Glutamatergic neuron (in vitro differentiated cells): Measurements from ENCODE around the gene ZNF76. TPM values are rescaled to one million over a fixed set of nuclear protein-coding genes. Genes with fewer than 3 reads are reported as not detected.

Experiments
- DNase-seq: peaks from one replicate; pipeline ENCODE4 v3.0.0; 2022
- H3K27ac Mint-ChIP-seq: one replicate; pipeline ENCODE4 v1.8.0; 2020; ENCODE audit warnings: mild to moderate bottlenecking, mixed read lengths, inconsistent platforms; ENCODE audit not compliant: unreplicated experiment
- H3K27me3 Mint-ChIP-seq: one replicate; pipeline ENCODE4 v1.8.0; 2020; ENCODE audit warnings: mild to moderate bottlenecking, moderate library complexity, mixed read lengths, inconsistent platforms; ENCODE audit not compliant: unreplicated experiment
- H3K36me3 Mint-ChIP-seq: one replicate; pipeline ENCODE4 v1.8.0; 2020; ENCODE audit warnings: mild to moderate bottlenecking, mixed read lengths, inconsistent platforms; ENCODE audit not compliant: unreplicated experiment
- H3K4me1 Mint-ChIP-seq: one replicate; pipeline ENCODE4 v1.8.0; 2020; ENCODE audit warnings: mild to moderate bottlenecking, low read depth, mixed read lengths, inconsistent platforms; ENCODE audit not compliant: unreplicated experiment
- H3K4me3 Mint-ChIP-seq: one replicate; pipeline ENCODE4 v1.8.0; 2020; ENCODE audit warnings: mild to moderate bottlenecking, mixed read lengths, inconsistent platforms; ENCODE audit not compliant: unreplicated experiment
- H3K9me3 Mint-ChIP-seq: one replicate; pipeline ENCODE4 v1.8.0; 2020; ENCODE audit warnings: mild to moderate bottlenecking, moderate library complexity, mixed read lengths, inconsistent platforms; ENCODE audit not compliant: unreplicated experiment
- CTCF ChIP-seq: fragments of 200-600 bp; sonication (generic); IDR thresholded peaks from one replicate; pipeline ENCODE4 v1.5.0; 2021; ENCODE audit not compliant: partially characterized antibody, unreplicated experiment
- total RNA-seq: library from RNA; stranded (reverse); fragmentation: NEBNext Ultra II Directional; extraction: Animal tissue kit (Norgen Biotek cat#: 25700); gene quantifications from one replicate; pipeline ENCODE4 v1.2.1, GENCODE V29; 2021; ENCODE audit not compliant: unreplicated experiment

ZNF76 gene
- total RNA-seq, 1 donor from 2014 or later = 38.3 TPM

GRCh38 chr6:35293681-35294080 lies 34.1 kb downstream of the ZNF76 start:
- no peak for TF ChIP-seq CTCF
- Mint-ChIP-seq H3K4me1 (peaks cover 6% of the 10 kb centered on the region), H3K27me3 (peaks cover 2% of the 10 kb centered on the region), H3K9me3 (no peaks in the 10 kb centered on the region), H3K36me3 (no peaks in the 10 kb centered on the region), H3K4me3 (no peak overlapping the region), H3K27ac (no peak overlapping the region)
- DNase-seq = no peak

GRCh38 chr6:35294308-35294945 lies 34.9 kb downstream of the ZNF76 start:
- no peaks in the 10 kb centered on the region for H3K9me3 Mint-ChIP-seq
- H3K4me1 Mint-ChIP-seq = peaks cover 6% of the 10 kb centered on the region
- DNase-seq = peak; percentile 44

GRCh38 chr6:35295036-35295435 lies 35.5 kb downstream of the ZNF76 start:
- Mint-ChIP-seq H3K4me3 (no peak overlapping the region), H3K9me3 (no peaks in the 10 kb centered on the region), H3K27ac (no peak overlapping the region), H3K4me1 (peaks cover 6% of the 10 kb centered on the region), H3K36me3 (no peaks in the 10 kb centered on the region), H3K27me3 (peaks cover 2% of the 10 kb centered on the region)
- no peak for TF ChIP-seq CTCF
- no peak for DNase-seq

More at GRCh38 chr6:35294308-35294945, 34.9 kb downstream of the ZNF76 start:
- TF ChIP-seq CTCF = peak; percentile 27
- Mint-ChIP-seq H3K27ac (no peak overlapping the region), H3K27me3 (peaks cover 2% of the 10 kb centered on the region), H3K4me3 (no peak overlapping the region), H3K36me3 (no peaks in the 10 kb centered on the region)

- H3K27ac Mint-ChIP-seq = no peak overlapping the region
- TF ChIP-seq CTCF = no peak
- no peak overlapping the region for H3K4me3 Mint-ChIP-seq
Observed at GRCh38 chr6:35295521-35296315, 36.2 kb downstream of the ZNF76 start.

More at GRCh38 chr6:35295521-35296315, 36.2 kb downstream of the ZNF76 start:
- no peaks in the 10 kb centered on the region for H3K36me3 Mint-ChIP-seq
- H3K9me3 Mint-ChIP-seq = no peaks in the 10 kb centered on the region
- H3K4me1 Mint-ChIP-seq = peaks cover 6% of the 10 kb centered on the region
- no peak for DNase-seq
- H3K27me3 Mint-ChIP-seq = peaks cover 2% of the 10 kb centered on the region
